Measurements from ENCODE around the gene BABAM1. TPM values are rescaled to one million over a fixed set of nuclear protein-coding genes. Genes with fewer than 3 reads are reported as not detected.
A peak's percentile ranks its signal among the peaks of the same experiment; 100 is the strongest.

The BABAM1 gene
- total RNA-seq, 2 donors from 2014 or later: 86.6 to 96.1 TPM

DNA sequence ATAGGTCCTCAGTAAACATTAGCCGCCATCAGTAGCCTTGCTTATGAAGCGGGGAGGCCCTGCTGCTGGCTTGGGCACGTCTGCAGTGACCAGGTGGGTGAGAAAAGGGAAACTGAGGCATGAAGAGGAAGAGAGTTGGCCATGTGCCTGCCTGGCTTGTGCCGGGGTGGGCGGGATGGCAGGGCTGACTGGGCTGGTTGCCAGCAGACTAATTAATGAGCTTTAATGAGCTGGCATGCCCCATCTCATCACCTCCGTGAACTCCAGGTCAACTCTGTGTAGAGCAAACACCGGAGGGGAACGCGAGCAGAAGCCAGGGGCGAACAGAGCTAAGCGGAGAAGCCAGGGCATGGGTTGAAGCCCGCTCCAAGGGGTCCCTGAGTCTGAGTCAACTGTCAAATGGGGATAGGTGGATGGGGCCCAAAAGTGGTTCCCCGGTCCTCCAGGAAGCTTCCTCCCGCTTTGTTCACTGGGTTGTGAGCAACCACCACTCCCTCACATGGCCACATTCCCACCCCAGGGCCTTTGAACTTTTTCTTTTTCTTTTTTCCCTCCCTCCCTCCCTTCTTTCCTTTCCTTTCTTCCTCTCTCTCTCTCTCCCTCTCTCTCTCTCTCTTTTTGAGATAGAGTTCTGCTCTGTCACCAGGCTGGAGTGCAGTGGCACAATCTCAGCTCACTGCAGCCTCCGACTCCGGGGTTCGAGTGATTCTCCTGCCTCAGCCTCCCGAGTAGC lies 30.3 kb upstream of the BABAM1 start:
- DNase-seq (no peak), ATAC-seq (replicated peaks in 1 of 2) (no peak)
- Mint-ChIP-seq H3K4me3 (peak overlapping the region in 1 of 2 donors; percentile 62), H3K27me3 (ENCODE audit: low read depth) (no peaks in the 10 kb centered on the region), H3K4me1 (ENCODE audit: low read depth) (peaks cover 14% of the 10 kb centered on the region), H3K36me3 (ENCODE audit: insufficient read depth in 2 of 2) (no peaks in the 10 kb centered on the region), H3K9me3 (no peaks in the 10 kb centered on the region), H3K27ac (no peak overlapping the region)

DNA sequence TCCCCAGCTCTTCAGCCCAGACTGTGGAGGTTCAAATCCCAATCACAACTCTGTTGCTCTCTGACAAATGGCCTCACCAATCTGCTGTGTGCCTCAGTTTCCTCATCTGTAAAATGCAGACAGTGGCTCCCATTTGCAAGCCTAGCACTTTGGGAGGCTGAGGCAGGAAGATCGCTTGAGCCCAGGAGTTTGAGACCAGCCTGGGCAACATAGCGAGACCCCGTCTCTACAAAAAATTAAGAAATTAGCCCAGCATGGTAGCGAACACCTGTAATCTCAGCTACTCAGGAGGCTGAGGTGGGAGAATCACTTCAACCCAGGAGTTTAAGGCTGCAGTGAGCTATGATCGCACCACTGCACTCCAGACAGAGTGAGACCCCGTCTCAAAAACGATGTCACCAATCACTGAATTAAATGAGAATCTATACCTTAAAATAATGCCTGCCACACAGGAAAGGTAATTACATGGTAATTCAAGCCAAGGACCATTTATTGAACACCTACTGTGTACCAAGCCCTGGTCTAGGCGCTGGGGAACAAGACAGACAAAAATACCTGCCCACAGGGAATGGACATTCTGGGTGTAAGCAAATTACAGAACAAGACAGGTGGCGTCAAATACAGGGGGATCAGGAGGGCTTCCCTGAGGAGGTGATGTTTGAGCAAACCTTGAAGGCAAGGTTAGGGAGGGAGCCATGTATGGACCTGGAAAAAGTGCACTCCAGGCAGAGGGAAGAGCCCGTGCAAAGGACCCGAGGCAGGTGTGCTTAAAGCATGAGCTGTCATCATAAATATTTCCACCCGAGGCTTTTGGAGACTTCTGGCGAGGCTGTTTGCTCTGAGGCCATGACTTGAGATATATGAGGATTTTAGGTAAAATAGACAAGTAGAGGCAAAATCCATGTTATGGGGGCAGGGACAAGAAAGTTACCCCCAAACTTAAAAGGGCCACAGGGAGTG lies 29.2 kb upstream of the BABAM1 start:
- Mint-ChIP-seq H3K27ac (no peak overlapping the region), H3K36me3 (ENCODE audit: insufficient read depth in 2 of 2) (no peaks in the 10 kb centered on the region)

DNA sequence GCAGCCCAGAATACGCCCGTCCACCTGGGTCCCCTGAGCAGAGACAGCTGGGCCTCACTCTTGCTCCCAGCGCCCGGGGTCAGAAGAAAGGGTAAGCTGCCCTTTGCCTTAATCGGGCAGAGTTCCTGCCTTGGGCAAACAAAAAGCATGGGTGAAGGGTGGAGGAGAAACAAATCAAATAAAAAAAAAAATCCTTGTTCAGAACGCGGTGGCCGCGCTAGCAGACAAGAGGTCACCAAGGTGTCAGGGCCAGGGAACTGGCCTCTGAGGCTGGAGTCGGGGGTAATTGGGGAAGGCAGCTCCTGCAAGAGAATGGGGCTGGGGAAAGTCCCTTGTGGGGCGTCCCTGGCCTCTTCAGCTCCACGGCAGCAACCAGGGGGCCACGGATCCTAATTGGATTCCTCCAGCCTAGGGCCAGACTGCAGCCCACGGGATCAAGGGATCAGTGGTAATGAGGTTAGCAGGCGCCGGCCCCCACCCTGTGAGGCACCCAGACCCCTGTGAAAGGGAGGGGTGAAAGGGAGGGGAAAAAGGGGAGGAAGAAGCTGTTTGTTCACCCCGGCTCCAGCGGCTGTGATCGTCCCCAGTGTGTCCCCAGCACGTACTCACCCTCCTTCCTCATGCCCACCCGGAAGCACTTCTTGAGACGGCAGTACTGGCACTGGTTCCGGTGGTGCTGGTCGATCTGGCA lies 27.0 kb upstream of the BABAM1 start:
- Mint-ChIP-seq H3K36me3 (ENCODE audit: insufficient read depth in 2 of 2) (no peaks in the 10 kb centered on the region), H3K27ac (no peak overlapping the region), H3K9me3 (no peaks in the 10 kb centered on the region), H3K4me3 (no peak overlapping the region), H3K4me1 (ENCODE audit: low read depth) (no peaks in the 10 kb centered on the region), H3K27me3 (ENCODE audit: low read depth) (no peaks in the 10 kb centered on the region)
- ATAC-seq (replicated peaks in 1 of 2): no peak
- DNase-seq: no peak

More for the DNA sequence above, 29.2 kb upstream of the BABAM1 start:
- Mint-ChIP-seq H3K4me1 (ENCODE audit: low read depth) (peaks cover 14% of the 10 kb centered on the region), H3K4me3 (no peak overlapping the region), H3K9me3 (no peaks in the 10 kb centered on the region), H3K27me3 (ENCODE audit: low read depth) (no peaks in the 10 kb centered on the region)
- no peak for ATAC-seq (replicated peaks in 1 of 2)
- DNase-seq: no peak

GRCh38 chr19:17240826-17241399 lies 26.3 kb upstream of the BABAM1 start:
- Mint-ChIP-seq H3K27me3 (ENCODE audit: low read depth) (no peaks in the 10 kb centered on the region), H3K27ac (no peak overlapping the region), H3K4me1 (ENCODE audit: low read depth) (no peaks in the 10 kb centered on the region), H3K4me3 (no peak overlapping the region), H3K36me3 (ENCODE audit: insufficient read depth in 2 of 2) (no peaks in the 10 kb centered on the region), H3K9me3 (no peaks in the 10 kb centered on the region)
- no peak for ATAC-seq (replicated peaks in 1 of 2)
- no peak for DNase-seq

- Mint-ChIP-seq H3K4me1 (ENCODE audit: low read depth) (peaks cover 10% of the 10 kb centered on the region), H3K27me3 (ENCODE audit: low read depth) (peaks cover 9% of the 10 kb centered on the region), H3K9me3 (no peaks in the 10 kb centered on the region), H3K4me3 (no peak overlapping the region), H3K27ac (no peak overlapping the region), H3K36me3 (ENCODE audit: insufficient read depth in 2 of 2) (no peaks in the 10 kb centered on the region)
- DNase-seq: no peak
- no peak for ATAC-seq (replicated peaks in 1 of 2)
These were observed 24.6 kb upstream of the BABAM1 start for GRCh38 chr19:17242431-17243208.

- no peaks in the 10 kb centered on the region for H3K9me3 Mint-ChIP-seq
- H3K27ac Mint-ChIP-seq: no peak overlapping the region
- peaks cover 10% of the 10 kb centered on the region for H3K4me1 Mint-ChIP-seq (ENCODE audit: low read depth)
- peaks cover 9% of the 10 kb centered on the region for H3K27me3 Mint-ChIP-seq (ENCODE audit: low read depth)
- H3K36me3 Mint-ChIP-seq (ENCODE audit: insufficient read depth in 2 of 2): no peaks in the 10 kb centered on the region
- no peak for DNase-seq
- peak overlapping the region in 1 of 2 donors; percentile 20 for H3K4me3 Mint-ChIP-seq
- ATAC-seq (replicated peaks in 1 of 2): no peak
These were observed 23.9 kb upstream of the BABAM1 start for GRCh38 chr19:17243211-17243829.

GRCh38 chr19:17243830-17244617 lies 23.2 kb upstream of the BABAM1 start:
- H3K36me3 Mint-ChIP-seq (ENCODE audit: insufficient read depth in 2 of 2): no peaks in the 10 kb centered on the region
- no peak for ATAC-seq (replicated peaks in 1 of 2)
- H3K4me1 Mint-ChIP-seq (ENCODE audit: low read depth): peaks cover 10% of the 10 kb centered on the region
- H3K4me3 Mint-ChIP-seq: peak overlapping the region; percentile 55 to 73
- H3K9me3 Mint-ChIP-seq: no peaks in the 10 kb centered on the region
- peaks cover 9% of the 10 kb centered on the region for H3K27me3 Mint-ChIP-seq (ENCODE audit: low read depth)
- no peak for DNase-seq
- no peak overlapping the region for H3K27ac Mint-ChIP-seq

- peaks cover 9% of the 10 kb centered on the region for H3K27me3 Mint-ChIP-seq (ENCODE audit: low read depth)
These were observed 22.4 kb upstream of the BABAM1 start for GRCh38 chr19:17244618-17245534.

DNA sequence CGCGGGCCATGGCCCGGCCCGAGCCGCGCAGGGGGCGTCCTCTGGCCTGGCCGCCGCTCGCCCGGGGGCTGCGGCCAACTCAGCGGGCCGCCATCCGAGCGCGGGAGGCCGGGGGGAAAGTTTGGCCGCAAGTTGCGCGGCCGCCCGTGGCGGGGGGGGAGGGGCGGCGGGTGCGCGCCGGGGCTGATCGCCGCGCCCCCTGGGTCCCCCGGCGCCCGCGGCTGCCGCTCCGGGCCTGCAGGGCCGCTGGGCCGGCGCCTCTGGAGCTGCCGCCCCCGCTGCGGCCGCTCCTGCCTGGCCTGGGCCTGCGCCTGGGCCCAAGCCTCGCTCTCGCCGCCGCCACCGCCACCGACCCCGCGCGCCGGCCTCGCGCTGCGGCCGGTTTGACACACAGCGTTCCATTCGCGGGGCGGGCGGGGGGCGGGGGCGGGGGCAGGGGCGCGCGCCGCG lies 21.7 kb upstream of the BABAM1 start, which contains the start of gene NR2F6:
NR2F6 (minus strand) TSS at position 385 of the 450 bp plus-strand sequence. CDS start 699 bp downstream, outside the sequence.
- H3K27ac Mint-ChIP-seq: no peak within 1 kb of the TSS
- H3K4me1 Mint-ChIP-seq (ENCODE audit: low read depth): peaks cover 10% of the 10 kb centered on the region
- ATAC-seq (replicated peaks in 1 of 2) (peak; percentile 23 to 25), DNase-seq (no peak)
- no peaks in the 10 kb centered on the region for H3K36me3 Mint-ChIP-seq (ENCODE audit: insufficient read depth in 2 of 2)
- peaks cover 9% of the 10 kb centered on the region for H3K27me3 Mint-ChIP-seq (ENCODE audit: low read depth)
- peak within 1 kb of the TSS; percentile 90 to 93 for H3K4me3 Mint-ChIP-seq
- H3K9me3 Mint-ChIP-seq: no peaks in the 10 kb centered on the region

More at GRCh38 chr19:17244618-17245534, 22.4 kb upstream of the BABAM1 start:
- Mint-ChIP-seq H3K36me3 (ENCODE audit: insufficient read depth in 2 of 2) (no peaks in the 10 kb centered on the region), H3K4me3 (peak overlapping the region; percentile 55 to 73), H3K27ac (no peak overlapping the region), H3K9me3 (no peaks in the 10 kb centered on the region), H3K4me1 (ENCODE audit: low read depth) (peaks cover 10% of the 10 kb centered on the region)
- DNase-seq (peak in 1 of 2 donors; percentile 22), ATAC-seq (replicated peaks in 1 of 2) (no peak)

- peaks cover 9% of the 10 kb centered on the region for H3K27me3 Mint-ChIP-seq (ENCODE audit: low read depth)
- no peak overlapping the region for H3K27ac Mint-ChIP-seq
- H3K4me3 Mint-ChIP-seq: peak overlapping the region; percentile 90 to 93
- peak in 1 of 2 donors; percentile 19 for DNase-seq
- peaks cover 10% of the 10 kb centered on the region for H3K4me1 Mint-ChIP-seq (ENCODE audit: low read depth)
- H3K9me3 Mint-ChIP-seq: no peaks in the 10 kb centered on the region
- H3K36me3 Mint-ChIP-seq (ENCODE audit: insufficient read depth in 2 of 2): no peaks in the 10 kb centered on the region
- ATAC-seq (replicated peaks in 1 of 2): peak in 1 of 2 donors; percentile 1
These were observed 20.4 kb upstream of the BABAM1 start for GRCh38 chr19:17246681-17247425.

Measured in activated T-cell treated with anti-CD3 and anti-CD28 coated beads, Interleukin-2, amount 50 U/mL, for 72 hours (primary cell).